Fibroblast of the aortic adventitia (primary cell): ENCODE measurements around the gene CAST. TPM values are rescaled to one million over a fixed set of nuclear protein-coding genes. Genes with fewer than 3 reads are reported as not detected.

Experiments used
- DNase-seq: peaks from one replicate; pipeline ENCODE4 v3.0.0-alpha.2; 2010; ENCODE audit warnings: low read depth
- H3K4me3 ChIP-seq: 2 replicates; pipeline ENCODE4 v1.5.1; 2011; ENCODE audit warnings: low read depth, mild to moderate bottlenecking, control low read depth, low read length, moderate library complexity
- total RNA-seq: library from RNA; depleted of rRNA; stranded (reverse); fragments of >200 nt; gene quantifications from 2 replicates; pipeline ENCODE4 v1.2.3, GENCODE V29; 2012; ENCODE audit warnings: low replicate concordance
- TF ChIP-seq, protein P1 (sequence below): IDR thresholded peaks from 2 replicates; pipeline ENCODE4 v1.5.1; 2011; ENCODE audit warnings: mild to moderate bottlenecking, low read length, control low read depth, inconsistent platforms; ENCODE audit not compliant: insufficient read depth

CAST gene
- total RNA-seq, 1 donor = 398 TPM

DNA sequence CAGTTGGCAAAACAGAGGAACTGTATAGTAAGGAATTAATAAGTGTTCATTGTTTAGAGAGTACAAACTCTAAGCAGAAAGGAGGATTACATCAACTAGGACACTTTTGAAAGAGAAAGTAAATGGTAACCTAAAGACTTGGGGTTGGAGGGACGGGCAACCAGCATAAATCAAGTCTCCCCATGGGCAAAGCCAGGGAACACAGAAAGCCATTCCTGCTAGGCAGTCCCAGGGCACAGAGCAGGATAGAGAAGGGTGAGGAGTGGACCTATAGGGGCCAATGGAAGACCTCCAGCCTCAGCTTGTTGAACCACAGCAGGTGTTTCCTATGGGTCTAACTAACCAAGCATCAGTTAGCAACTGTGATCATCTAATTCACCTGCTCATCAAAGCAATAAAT lies 154.8 kb downstream of the CAST start:
- TF ChIP-seq, protein P1, sequence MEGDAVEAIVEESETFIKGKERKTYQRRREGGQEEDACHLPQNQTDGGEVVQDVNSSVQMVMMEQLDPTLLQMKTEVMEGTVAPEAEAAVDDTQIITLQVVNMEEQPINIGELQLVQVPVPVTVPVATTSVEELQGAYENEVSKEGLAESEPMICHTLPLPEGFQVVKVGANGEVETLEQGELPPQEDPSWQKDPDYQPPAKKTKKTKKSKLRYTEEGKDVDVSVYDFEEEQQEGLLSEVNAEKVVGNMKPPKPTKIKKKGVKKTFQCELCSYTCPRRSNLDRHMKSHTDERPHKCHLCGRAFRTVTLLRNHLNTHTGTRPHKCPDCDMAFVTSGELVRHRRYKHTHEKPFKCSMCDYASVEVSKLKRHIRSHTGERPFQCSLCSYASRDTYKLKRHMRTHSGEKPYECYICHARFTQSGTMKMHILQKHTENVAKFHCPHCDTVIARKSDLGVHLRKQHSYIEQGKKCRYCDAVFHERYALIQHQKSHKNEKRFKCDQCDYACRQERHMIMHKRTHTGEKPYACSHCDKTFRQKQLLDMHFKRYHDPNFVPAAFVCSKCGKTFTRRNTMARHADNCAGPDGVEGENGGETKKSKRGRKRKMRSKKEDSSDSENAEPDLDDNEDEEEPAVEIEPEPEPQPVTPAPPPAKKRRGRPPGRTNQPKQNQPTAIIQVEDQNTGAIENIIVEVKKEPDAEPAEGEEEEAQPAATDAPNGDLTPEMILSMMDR = no peak
- no peak for DNase-seq
- no peak overlapping the region for H3K4me3 ChIP-seq

GRCh38 chr5:96817506-96817905 lies 155.3 kb downstream of the CAST start:
- TF ChIP-seq, protein P1 = no peak
- H3K4me3 ChIP-seq = no peak overlapping the region
- DNase-seq = peak; percentile 70

- TF ChIP-seq, protein P1 = no peak
- H3K4me3 ChIP-seq = no peak overlapping the region
- no peak for DNase-seq
Observed at GRCh38 chr5:96818125-96818788, 156.1 kb downstream of the CAST start.

DNA sequence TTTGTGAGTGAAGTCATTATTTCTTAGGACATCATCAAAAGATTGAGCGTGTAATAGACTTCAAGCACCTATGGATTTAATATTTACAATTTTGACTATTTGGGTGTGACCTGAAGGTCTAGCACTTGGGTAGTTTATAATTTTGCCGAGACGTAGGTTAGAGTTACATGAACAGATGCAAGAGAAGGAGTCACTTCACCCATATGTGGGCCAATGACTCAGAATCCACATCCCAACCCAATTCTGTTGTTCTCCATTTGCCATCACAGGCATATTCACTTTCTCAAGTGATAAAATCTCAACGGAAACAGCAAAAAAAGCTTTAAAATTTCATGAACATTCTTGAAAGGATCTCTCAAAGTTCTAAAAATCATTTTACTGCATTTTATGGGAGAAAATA lies 157.6 kb downstream of the CAST start:
- DNase-seq = no peak
- no peak overlapping the region for H3K4me3 ChIP-seq
- TF ChIP-seq, protein P1 = no peak

- TF ChIP-seq, protein P1 = no peak
- DNase-seq = no peak
Observed at GRCh38 chr5:96821260-96821916, 159.2 kb downstream of the CAST start.

DNA sequence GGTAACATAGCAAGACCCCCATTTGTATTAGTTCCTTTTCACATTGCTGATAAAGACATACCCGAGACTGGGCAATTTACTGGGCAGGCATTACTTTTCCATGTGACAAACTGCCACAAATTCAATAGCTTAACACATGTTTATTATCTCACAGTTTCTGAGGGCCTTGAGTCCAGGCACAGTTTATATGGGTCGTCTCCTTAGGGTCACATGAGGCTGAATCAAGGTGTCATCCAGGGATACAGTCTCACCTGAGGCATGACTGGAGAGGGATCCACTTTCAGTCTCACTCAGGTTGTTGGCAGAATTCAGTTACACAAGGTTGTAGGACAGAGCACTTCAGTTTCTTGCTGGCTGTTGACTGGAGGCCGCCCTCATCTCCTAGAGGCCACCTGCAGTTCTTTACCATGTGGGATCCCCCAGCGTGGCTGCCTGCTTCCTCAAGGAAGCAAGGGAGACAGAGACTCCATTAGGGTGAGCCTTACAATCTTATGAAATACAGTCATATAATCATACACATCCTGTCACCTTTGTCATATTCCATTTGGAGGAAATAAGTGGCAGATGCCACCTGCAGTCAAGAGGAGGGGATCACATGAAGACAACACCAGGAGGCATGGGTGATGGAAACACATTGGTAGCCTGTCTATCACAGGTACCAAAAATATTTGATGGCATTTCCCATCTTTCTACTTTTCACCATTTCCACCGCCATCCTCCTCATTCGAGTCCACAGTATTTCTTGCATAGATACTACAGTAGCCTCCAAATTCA lies 160.7 kb downstream of the CAST start:
- H3K4me3 ChIP-seq = no peak overlapping the region
- DNase-seq = no peak
- TF ChIP-seq, protein P1 = no peak

More at GRCh38 chr5:96821260-96821916, 159.2 kb downstream of the CAST start:
- no peak overlapping the region for H3K4me3 ChIP-seq
